ENCODE data around the gene GRK7.
"Not testable (repeated sequence)": the region's sequence is repeated elsewhere in the genome, so short reads cannot be mapped to it uniquely, and the experiment has no call there.

GRK7 gene

GRCh38 chr3:141796889-141797781, 33.9 kb downstream of the GRK7 start:
- DNase-seq: no peak

DNA sequence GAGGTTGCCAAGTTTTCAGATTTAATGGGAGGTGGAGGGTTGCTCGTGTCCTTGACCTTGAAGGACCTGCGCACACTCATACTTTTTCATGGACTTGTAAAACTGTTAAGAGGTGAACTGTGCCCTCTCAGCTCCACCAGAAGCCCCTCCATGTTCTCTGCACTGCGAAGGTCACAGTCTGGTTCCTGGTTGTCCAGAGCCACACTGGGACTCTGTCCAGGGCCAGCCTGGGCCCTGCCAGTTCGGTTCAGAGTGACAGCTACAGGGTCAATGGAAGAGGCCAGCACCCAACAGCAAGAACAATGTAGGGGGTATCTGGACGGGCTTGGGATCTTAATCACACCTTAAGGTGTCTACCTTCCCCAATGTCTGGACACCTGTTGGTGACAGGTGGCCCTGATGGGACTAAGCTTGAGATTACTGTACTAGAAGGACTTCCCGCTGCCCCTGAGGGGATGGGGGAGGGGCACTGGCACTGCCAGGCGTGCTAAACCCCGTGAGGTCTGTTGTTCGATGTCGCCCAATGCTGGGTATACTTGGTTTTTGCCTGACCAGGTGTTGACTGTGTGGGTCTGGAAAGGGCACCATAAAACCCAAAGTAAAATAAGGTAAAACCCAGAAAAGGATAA, 34.7 kb downstream of the GRK7 start:
- no peak for DNase-seq

GRCh38 chr3:141798448-141798845, 35.2 kb downstream of the GRK7 start:
- no peak for DNase-seq

DNA sequence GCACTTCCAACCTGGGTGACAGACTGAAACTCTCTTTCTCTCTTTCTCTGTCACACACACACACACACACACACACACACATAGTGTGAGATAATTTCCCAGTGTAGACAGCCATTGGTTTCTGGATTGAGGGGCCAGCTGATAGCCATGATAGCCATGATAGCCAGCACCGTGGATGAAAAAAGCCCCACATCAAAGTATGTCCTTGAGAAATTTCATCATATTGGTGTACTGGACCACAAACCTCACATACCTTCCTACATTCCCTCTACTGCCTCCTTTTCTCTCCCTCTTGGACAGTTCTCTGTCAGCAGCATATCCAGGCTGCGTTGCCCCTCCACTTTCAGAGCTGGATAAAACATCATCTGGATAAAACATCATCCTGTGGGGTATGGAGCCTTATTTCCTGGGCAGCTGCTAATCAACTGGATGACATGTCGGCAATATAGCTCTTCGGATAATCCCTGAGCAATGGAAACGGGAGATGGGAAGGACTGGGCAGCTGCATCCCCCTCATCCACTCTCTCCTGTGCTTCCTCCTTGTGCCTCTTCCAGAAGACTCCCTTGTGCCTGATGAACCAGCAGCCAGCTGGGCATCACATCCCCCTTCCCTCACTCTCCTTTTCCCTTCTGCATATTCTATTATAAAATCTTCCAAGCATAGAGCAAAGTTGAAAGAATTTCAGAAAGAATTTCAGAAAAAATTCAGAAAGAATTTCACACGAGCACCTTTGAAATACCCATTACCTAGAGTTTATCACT, 39.3 kb downstream of the GRK7 start:
- no peak for DNase-seq

GRCh38 chr3:141803538-141803937, 40.3 kb downstream of the GRK7 start:
- not testable (repeated sequence) for DNase-seq

- DNase-seq: no peak
These were observed 41.2 kb downstream of the GRK7 start for GRCh38 chr3:141804447-141804777.

GRCh38 chr3:141804778-141805639, 41.8 kb downstream of the GRK7 start:
- DNase-seq: peak; percentile 51

DNA sequence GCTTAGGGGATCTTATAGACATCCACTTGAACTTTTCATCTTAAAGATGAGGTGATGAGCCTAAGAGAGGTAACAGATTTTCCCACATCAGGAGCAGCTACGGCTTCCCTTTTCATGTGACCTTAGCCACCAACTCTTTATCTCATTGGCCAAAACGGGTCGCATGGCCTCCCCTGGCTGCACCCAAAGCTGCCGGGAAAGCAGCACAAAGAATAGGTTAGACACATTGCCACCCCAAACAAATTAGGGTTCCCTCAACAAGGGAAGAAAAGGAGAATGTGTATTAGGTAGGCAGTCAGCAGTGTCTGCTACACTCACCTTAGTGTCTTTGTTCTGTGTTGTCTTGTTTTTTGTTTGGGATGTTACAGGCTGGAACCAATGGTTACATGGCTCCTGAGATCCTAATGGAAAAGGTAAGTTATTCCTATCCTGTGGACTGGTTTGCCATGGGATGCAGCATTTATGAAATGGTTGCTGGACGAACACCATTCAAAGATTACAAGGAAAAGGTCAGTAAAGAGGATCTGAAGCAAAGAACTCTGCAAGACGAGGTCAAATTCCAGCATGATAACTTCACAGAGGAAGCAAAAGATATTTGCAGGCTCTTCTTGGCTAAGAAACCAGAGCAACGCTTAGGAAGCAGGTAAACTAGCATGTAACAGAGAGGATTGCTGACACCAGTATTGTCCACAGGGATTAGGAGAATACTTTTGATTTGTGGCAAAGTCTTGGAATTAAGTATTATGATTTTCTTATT, 44.2 kb downstream of the GRK7 start:
- no peak for DNase-seq

GRCh38 chr3:141808586-141808985, 45.4 kb downstream of the GRK7 start:
- DNase-seq: no peak

GRCh38 chr3:141810161-141810560, 47.0 kb downstream of the GRK7 start:
- no peak for DNase-seq

DNA sequence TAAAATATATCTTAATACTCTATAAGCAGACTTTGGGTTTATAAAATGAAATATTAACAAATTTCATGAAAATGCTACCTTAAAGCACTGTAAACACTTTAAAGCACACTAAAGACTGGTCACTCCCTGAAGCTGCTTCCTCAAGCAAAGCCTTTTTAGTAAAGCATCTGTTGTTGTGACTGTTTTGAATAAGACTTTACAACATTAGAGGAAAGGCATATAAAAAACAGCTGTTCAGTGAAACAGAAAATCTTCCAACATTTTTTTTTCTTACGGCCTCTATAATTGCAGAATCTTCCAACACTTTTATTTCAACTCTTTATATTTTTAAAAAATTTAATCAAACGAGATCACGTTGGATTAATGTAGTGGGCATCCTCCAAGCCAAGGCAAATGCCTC, 48.1 kb downstream of the GRK7 start:
- no peak for DNase-seq

GRCh38 chr3:141812084-141812483, 48.9 kb downstream of the GRK7 start:
- DNase-seq: no peak

DNA sequence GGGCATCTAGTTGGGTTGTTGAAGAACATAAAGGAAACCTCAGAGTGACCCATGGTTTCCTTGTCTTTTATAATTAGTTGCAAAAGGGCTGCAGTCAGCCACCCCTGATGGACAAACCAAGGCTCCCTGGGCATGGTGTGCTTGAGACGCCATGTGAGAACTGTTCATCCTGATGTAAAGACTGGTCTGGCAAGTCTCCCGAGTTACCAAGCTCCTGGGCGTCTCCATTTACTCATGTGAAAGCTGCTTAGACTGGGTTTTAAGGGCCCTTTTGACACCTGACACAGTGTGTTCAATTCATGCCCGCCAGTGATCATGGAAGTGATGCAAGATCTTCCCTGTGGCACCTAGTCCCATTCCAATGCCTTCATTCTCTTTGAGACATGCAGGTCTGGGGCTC, 49.4 kb downstream of the GRK7 start:
- DNase-seq: no peak

Measured in DMS 273 treated with DMSO at 0.1 percent for 48 hours (cell line).